CD4-positive, alpha-beta T cell treated with Interleukin-15 for 4 hours (primary cell): ENCODE results near the gene THEMIS.

ENCODE experiments used
- DNase-seq: peaks from one replicate; pipeline ENCODE4 v3.0.0-alpha.2; 2020; ENCODE audit warnings: low spot score

THEMIS gene

DNA sequence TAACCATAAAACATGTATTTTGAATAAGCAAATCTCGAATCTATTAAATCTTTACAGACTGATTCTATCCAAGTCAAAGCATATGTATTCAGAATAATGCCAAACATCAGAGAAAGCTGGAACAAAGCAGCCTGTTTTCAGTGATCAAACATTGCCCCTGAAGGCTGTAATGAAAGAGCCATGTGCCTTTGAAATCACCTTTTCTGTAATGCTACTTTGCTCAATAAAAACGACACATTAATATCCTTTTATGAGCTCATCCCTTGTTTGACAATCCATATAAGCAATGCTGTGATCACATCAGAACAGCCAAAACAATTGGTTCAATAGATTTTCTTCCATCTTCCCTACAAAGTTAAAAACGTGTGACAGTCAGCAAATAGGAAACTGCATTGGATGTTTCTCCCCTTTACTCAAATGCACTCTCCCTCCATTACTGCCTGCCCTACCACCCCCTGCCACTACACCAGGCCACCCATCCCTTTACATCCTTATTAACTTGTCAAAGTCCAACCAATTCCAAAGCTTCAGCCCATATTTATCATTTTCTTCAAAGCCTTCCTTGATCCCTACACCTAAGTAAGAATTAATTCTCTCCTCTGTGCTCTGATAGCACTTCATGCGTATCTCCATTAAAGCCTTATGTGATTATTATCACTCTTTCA, 42.0 kb downstream of the THEMIS start:
- no peak for DNase-seq

DNA sequence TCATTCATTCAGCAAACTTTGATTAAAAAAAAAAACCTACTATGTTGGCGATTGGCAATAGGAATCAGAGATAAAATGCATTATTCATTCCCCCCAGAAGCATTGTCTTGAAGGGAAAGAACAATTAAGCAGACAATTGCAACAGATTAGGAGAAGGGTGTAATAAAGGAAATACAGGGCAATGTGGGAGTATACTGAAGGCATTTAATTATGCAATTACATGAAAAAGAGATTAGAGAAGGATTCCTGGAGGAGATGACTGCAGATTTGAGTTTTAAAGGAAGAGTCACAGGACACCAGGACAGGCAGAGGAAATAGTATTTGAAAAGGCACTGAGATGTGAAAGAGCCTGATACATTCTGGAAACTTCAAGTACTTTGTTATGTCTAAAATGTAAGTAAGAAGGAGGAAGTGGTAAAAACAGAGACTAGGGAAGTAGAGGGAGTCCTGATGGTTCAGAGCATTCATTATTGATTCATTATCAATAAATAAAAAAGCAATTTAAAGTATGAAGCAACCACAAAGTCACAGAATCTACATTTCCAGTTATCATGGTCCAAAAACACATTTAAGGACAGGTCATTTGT, 43.7 kb downstream of the THEMIS start:
- DNase-seq: no peak

DNA sequence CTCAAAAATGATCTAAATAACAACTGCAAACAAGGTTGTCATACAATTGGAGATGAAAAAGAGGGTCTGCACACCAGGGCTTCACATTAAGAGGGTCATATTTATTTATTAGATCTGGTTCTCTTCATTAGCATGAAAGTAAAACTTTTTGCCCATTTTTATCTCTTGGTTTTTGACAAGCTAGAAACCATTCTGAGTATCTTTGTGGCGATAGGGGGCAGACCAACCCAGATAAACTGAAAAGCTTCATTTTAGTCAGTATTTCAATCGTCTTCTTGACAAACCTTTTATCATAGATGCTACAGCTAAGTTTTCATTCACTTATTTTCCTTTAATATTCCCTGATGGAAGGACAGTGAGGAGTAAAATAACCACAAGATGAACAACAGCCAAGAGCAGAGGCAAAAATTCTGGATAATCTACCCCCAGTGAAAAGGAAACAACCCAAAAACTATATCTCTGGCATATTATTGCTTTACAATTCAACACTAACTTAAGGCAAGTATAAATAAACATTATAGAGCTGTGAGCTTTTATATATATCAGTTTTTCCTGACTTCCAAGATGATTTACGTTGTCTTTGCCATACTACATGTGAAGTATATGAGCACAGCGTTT, 45.2 kb downstream of the THEMIS start:
- DNase-seq: peak; percentile 65

DNA sequence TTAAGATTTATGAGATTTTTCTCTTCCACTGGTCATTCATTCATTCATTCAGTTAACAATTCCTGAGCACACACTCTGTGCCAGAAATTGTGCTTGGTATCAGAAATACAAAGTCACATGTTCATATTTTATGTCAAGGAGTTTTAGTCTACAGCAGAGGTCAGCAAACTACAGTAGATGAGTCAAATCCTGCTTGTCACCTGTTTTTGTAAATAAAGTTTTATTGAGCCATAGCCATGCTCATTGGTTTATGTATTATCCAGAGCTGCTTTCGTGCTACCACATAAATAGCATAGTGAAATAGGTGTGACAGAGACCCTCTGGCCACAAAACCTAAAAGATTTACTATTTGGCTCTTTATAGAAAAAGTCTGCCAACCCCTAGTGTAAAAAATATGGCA, 46.8 kb downstream of the THEMIS start:
- DNase-seq: no peak

DNA sequence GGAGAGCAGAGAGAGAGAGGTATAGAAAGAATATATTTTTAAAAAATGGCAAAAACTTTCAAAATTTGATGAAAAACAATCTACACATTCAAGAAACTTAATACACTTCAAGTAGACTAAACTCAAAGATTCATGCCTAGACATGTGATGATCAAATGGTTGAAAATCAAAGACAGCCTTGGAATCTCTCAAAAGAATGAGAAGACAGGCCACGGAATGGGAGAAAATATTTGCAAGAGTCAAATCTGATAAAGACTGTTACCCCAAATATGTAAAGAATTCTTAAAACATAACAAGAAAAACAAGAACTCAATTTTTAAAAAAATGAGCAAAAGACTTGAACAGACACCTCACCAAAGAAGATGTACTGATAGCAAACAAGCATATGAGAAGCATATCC, 49.7 kb downstream of the THEMIS start:
- no peak for DNase-seq

DNA sequence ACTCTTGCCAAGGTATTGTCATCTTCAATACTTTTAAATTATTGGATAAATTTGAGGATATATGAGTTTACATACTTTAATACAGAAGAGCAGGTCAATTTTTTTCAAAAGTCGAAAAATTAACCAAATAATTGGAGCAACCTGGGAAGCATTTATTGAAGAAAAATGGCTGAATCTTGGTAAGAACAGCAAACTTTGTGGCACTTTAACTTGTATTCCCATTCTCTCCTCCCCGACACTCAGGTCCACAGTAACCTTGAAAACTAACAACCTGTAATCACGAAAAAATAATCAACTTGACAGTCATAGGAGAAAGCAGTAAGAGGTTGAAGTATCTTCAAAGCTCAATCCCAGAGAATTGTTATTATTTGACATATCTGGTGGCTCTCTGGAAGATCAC, 55.6 kb downstream of the THEMIS start:
- DNase-seq: no peak

DNA sequence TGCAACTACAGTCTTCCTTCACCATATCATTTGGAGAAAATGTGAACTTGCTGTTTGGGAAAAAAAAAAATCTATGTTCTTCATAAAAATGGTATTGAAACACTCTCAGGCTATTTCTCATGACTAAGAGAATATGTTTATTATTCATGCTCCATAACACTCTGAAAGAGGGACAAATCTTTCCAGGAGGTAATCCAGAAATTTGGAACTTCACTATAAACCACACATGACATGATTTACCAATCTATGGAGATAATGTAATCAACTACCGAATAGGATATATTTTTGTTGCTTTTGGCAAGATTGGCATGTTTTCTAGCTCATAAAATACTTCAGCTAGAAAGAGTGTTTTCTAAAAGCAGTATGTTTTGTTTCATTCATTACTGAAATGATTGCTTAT, 56.3 kb downstream of the THEMIS start:
- DNase-seq: no peak

DNA sequence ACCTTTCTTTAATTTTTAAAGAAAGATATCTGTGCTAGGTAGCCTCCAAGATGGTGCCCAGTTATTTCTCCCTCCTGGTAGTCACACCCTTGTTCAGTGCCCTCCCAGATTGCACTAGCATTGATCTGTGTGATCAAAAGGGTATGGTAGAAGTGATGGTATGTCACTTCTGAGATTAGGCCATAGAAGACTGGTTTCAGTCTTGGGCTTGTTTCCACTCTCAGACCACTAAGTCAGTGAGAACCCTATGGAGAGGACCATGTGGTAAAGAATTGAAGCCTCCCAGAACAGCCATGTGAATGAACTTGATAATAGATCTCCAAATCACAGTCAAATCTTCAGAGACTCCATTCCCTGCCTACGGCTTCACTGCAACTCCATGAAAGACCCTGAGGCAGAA, 57.3 kb downstream of the THEMIS start:
- no peak for DNase-seq

DNA sequence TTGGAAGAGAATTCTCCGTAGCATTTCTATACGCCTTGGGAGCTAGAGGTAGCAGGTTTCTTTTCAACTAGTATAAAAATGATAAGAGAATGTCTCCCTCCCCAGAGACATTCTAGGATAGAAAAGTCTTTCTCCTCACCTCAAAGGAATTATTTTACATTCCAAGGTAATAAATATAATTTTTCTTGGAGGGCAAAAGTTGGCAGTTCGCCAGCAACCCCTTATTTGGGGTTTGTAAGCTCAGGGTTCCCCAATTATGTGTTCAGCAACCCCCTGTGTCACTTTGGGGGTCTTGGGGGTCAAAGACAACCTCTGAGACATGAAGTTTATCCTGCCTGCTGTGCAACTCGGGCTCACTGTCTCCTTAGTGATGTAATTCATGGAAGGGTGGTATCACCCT, 58.3 kb downstream of the THEMIS start:
- no peak for DNase-seq

DNA sequence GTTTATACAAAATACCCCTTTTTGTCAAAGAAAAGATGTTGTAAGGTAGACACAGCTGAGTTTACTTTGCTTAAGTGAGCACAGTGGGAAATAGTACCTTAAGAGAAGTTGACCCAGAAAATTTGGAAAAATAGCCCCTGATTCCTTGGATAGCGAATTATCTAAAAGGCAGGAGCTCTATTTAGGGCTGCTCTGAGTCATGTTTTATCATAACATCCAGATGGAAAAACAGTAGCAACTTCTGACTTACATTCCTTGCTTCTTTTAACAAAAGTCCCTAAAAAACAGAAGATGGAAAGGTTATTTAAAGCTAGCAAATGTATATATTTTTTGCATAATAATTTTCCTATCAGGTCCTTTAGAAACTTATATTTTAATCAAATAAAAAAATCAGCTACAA, 59.0 kb downstream of the THEMIS start:
- DNase-seq: no peak

DNA sequence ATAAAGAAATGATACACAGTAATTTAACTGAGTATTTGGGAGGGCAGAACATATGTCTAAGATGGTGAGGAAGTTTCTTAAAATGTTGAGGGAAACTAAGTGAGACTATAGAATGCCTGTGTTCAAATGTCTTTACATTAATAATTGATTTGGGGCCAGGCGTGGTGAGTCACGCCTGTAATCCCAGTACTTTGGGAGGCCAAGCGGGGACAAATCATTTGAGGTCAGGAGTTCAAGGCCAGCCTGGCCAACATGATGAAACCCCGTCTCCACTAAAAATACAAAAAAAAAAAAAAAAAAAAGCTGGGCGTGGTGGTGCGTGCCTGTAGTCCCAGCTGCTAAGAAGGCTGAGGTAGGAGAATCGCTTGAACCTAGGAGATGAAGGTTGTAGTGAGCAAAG, 66.7 kb downstream of the THEMIS start:
- DNase-seq: no peak

DNA sequence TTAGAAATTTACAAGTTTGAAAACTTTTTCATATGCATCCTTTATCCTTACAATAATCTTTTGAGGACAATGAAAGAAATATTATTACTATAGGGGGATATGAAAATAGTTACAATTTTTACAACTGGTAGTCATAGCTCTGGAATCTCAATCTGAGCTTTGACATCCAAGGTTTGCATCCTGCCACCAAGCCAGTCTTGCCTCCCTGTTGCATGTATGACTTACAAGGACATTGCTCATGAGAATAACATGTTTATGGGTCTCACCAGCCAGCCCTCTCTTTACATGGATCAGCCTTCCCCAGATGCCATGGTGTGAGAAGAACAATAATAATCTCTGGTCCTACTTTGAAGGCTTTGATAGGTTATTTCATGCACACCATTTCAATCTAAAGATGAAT, 67.5 kb downstream of the THEMIS start:
- DNase-seq: no peak

DNA sequence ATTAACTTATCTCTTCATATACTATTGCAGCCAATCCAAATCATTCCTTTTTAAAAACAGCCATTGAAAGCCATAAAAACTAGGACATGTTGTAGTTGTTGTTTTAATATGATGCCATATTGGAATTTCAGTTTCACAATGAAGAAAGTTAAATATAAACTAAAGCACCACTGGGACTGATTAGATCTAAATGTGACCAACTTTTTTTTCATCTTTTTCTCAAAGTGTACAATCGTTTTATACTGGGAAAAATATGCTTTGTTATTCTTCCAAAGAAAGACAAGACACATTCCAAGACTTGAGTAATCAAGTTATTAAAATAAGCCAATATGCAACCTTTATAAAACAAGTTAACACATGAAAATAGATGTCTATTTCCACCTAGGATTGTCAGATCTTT, 68.5 kb downstream of the THEMIS start:
- no peak for DNase-seq

DNA sequence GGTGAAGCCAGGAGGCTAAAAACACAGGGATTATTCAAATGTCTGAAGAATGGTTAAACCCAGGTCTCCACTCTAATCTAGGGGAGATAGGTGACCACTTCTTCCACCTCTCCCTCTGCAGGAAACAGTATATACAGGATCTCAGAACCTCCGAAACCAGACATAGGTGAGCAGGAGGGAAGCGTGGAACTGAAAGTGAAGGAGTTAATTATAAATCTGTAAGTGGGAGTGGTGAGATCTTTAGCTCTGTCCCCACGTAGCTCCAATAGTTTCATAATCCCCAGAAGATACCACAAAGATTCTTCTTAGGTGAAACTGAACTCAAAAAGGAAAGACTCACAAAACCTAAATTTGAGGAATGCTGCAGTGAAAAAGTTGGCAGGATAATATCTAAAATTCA, 76.8 kb downstream of the THEMIS start:
- DNase-seq: no peak

DNA sequence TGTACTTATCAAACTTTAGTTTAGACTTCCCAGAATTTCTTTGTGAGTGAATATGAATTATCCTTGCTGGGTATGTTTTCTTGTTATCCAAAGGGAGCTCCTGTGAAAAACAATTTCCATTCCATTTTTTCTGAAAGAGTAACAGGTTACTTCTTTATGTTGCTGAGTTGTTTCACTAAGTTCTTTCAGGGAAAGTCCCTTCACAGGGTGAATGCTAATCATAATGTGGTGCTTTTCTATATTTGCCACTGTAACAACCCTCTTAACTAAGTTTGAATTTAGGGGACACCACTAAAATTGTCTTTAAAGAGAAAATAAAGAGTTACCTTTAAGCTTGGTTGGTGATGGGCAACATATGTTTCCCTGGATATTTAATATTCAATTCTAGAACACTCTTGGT, 79.4 kb downstream of the THEMIS start:
- DNase-seq: no peak

DNA sequence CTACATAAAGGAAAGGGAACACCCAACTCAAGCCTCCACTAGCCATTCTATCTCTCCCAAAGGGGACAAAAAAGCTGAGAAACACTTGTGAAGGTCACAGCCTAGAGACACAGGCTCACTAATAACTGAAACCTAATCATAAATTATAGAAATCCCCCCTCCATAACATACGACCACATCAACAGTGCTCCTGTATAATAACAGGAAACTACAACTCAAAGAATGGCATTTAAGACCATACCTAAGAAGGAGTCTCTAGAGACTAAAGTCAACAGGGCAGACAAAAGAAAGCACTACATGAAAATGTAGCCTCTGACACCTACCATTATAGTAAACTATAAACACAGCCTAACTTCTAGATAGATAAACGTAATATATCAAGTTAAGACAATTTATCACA, 82.7 kb downstream of the THEMIS start:
- DNase-seq: no peak

DNA sequence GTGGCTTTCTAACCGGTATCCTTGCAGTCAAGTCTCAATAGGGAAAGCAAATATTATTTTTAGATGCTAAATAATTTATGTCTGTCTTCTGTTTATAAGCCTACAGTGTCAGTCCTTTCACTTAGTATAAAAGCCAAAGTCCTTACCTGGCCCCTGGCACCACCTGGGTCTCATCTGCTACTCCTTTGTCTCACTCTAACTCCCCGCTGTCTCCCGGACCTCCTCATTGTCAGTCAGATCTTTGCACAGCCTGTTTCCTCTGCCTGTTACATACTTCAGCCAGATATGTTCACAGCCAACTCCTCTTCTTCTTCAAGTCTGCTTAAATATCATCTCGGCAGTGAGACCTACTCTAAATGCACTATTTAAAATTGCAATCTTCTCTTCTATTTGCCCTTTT, 84.2 kb downstream of the THEMIS start:
- DNase-seq: no peak

DNA sequence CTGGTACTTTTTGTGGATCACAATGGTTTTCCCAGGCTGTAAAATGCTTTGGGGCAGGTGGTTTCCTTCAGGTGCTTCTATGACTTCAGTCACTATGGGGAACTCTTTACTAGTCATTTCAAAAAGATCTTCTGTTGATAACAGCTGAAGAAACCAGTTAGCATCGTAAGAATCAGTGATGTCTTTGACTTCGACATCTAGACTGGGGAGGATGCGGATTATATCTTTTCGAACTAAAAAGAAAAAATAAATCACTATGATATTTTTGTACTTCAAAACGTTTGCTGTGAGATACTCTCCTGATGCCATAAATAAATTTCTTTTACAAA, 87.2 kb downstream of the THEMIS start:
- no peak for DNase-seq

DNA sequence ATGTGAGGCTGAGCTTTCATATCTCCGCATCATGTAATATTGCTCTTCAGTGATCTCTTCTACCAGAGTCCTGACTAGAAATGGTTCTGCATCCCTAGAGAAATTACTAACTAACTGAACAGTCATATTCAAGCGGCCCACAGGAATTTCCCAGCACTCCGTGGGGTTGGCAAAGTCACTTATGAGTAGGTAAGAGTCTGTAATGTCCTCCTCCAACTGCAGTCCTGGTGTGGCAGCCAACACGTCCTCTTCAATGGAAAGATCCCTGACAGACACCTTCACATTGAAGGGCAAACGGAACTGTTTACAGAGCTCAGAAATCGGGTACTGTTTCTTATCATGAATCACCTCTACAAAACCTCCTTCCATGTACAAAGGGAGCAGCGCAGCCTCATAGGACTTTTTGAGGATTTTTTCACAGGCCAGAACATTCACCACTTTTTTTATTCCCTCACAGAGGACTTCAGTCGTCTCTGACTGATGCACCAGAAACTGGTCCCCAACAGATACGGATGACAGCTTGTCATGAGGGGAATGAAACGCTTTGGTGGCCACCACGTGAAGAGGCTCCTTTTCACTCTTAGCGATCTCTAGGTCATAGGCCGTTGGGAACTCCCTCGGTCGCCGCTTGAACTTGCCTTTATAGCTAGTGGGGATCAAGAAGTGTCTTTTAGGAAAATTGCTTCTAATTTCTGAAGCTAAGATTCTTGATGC, 87.7 kb downstream of the THEMIS start:
- no peak for DNase-seq

DNA sequence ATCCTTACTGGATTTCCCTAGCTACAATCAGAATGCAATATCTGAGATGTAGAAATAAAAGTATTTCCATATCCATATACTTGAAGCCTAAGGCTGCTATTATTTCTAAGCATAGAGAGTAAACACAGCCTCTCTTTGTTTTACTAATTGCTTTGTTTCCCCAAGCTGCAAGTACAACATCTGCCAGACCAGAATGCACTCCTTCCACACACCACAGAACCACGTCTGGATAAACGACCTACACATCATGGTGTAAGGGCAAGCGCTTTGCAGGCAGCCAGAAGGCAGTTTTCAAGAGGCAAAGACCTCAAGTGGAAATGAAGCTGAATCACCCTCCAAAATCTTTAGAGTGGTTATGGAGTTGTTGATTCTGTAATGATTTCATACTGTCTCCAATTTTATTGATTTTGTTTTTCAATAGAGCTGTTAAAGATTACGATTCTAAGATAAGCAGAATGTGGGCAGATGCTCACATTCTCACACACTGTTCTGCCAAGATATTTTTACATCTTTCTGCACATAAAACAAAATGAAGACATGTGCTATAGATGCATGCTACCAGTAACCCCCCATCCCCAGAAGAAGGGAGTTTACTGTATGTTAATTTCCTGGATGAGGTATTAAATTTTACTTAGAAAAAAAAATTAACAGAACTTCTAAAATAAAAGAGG, 88.8 kb downstream of the THEMIS start:
- DNase-seq: no peak

DNA sequence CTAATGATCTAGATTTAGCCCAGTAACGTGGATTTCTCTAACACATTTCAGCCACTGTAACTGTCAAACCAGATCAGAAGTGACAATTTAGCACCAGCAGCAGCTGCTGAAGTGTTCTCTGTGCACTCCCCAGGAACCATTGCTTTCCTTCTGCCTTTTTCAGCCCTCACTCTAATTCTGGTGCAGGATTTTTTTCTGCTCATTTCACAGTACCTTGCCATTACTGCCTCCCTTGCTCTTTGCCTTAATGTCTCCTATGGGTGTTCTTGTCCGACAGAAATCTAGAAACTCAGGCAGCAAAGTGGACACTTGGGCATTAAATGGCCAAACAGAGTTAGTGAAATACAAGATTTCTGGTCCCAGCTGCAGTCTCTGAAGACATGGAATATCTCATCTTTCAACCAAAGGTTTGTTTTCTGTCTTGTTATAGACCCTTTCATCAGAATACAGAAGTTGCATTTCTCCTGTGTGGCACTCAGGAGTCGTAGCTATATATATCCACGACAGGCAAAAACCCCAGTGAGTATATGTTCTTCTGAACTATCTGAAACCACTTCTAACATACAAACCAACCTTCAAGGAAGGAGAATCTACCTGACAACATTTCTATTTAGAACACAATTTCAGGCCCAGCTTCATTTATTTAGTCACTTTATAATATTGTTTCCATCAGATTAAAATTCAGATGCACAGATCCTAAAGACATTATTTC, 92.9 kb downstream of the THEMIS start:
- DNase-seq: no peak

DNA sequence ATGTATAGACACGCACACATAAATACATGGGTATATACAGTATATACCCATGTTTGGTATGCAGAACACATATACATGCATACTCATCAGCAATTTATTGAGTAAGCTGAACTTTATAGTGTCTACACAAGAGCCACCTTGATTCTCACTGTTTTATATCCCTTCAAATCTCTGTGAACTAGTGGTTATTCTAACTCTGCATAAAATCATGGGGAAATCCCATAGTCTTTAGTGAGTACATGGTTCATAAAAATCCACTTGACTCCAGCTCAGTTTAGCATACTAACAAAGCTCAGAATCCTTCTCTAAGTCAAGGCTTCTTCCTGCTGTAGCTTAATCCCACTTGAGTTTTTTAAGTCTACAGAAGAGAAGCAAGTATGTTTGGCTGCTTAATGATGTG, 104.1 kb downstream of the THEMIS start:
- no peak for DNase-seq
